HT1080 (cell line): ENCODE results near the gene FAM53B. TPM values are rescaled to one million over a fixed set of nuclear protein-coding genes. Genes with fewer than 3 reads are reported as not detected.

Source experiments
- DNase-seq: peaks from one replicate; pipeline ENCODE4 v3.0.0-alpha.2; 2015; ENCODE audit warnings: low read depth
- total RNA-seq: library from RNA; depleted of rRNA; stranded (reverse); fragments of >200 nt; shearing (Covaris generic); gene quantifications from 2 replicates; pipeline ENCODE4 v1.2.3, GENCODE V29; 2014

Gene FAM53B
- total RNA-seq, 1 experiment from 2014 or later = 17.6 TPM

DNA sequence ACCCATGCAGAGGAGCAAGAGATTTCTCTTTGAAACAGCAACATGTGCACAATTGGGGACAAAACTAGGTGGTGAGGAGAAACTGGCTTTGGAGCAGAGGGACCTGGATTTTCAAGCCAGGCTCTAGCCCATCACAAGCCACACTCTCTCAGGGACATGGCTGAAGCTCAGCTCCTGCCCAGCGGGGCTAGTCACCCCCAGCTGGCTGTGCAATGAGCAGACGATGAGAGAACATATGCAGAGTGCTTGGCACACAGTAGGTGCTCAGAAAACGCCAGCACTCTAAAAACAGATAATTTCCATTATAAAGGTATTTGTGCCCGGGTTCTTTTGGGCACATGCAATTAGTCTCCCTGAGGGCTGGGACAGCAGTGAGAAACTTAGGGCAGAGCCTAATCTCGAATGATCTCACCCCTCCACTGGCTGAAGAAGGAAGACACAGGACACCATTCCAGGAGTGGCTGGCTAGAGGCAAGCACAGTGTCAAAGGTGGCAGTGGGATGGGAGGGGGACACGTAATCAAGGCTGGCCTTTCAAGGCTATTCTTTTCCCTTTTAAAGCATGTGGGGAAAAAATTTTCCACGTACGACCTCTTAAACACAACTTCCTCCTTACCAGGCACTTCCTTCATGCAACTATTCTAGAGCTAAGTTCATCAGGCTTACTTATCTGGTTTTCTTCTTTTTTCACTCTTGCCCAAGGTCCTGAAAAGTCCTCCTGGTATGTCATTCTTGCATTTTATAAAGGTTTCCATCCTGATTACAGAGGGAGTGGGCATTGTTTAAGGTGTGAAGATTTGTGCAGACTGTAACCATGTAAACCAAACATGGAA is 15.1 kb downstream of the FAM53B start:
- DNase-seq = no peak

DNA sequence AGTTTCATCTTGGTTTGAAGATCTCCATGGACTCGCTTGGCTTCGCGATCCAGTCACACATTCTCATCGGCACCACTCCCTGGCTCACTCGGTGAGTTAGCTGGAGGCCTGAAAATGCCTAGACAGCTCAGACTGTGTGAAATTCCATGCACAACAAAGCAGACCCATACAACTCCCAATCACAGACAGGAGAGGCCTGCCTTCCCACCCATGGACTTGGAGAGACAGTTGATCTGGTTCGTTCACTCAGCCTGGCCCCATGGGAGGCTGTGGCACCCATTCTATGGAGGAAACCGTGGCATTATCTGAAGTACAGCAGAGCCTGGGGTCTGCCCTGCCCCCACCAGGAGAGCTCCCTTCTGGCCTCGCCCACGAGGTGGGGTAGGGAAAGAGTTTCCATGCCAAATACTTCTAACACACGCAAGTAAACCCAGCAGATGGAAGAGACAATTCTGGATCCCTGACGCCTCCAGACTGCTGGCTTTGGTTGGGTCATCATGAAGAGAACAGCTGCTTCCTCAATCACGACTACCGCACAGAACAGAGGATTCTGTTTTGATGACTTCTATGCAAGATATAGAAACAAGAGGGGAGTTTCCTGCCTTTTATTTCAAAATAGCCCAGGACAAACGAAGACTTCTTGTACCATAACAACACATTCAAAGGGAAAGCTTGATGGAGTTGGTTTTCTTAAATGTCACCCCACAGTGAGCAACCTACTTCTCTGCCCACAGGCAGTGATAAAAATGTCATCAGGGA is 15.9 kb downstream of the FAM53B start:
- DNase-seq = no peak

DNA sequence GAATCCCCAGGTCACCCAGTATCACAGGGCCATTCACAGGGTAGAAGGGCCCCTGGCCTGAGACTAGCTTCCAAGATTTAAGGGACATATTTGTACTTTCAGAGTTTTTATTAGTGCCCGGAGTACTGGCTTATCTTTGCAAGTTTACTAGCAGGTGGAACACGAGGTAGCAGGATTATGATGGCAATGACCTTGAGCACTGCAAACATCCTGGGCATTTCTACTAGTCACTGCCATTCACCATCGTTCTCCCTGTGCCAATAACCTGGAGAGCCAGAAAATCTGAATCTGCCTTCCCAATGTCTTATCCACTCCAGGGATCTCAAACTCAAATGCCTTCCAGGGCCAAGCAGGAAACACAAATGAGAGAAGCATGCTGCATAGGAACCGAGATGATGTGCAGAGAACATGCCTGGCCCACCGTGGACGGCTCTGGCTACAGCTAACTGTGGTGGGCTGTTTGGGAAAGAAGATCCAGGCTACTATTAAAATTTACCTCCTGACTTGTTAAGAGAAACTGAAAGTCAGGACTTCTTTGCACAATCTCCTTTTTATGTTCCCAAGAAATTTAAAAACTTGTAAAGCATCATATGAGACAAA is 16.7 kb downstream of the FAM53B start:
- no peak for DNase-seq

DNA sequence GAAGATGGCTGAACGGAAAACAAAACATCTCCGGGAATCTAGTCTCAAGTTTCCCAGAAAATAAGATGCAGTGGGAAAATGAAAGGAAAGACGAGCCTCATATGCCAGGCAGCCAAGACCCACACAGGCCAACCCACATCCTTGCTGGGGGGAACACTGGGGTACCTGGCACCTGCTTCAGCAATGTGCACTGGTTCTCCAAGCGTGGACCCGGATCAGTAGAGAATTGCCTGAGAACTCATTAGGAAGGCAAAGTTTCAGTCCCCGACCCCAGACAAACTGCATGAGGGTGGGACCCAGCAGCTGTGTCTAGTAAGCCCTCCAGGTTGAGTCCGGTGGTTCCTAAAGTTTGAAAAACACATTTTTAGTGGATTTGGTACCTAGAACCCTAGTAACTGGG is 18.4 kb downstream of the FAM53B start:
- DNase-seq = no peak

DNA sequence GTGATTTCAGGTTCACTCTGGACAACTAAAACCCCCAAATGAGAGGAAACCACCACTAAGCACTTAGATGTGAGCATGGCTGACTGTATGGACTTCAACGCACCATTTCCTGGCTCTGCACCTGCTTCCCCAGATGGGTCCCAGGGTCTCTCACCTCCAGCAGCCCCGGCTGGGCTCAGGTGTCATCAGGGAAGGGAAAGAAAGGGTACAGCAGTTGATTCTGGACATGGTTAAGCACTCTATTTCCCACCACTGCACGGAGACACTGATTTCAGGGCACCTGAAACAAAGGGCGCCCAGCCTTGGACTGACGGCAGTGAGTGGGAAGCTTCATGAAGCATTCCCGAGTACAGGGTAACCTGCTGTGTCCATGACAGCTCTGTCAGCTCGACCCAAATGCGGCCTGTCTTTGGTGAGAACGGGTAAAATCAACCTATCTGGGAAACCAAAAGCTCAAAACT is 19.0 kb downstream of the FAM53B start:
- no peak for DNase-seq

DNA sequence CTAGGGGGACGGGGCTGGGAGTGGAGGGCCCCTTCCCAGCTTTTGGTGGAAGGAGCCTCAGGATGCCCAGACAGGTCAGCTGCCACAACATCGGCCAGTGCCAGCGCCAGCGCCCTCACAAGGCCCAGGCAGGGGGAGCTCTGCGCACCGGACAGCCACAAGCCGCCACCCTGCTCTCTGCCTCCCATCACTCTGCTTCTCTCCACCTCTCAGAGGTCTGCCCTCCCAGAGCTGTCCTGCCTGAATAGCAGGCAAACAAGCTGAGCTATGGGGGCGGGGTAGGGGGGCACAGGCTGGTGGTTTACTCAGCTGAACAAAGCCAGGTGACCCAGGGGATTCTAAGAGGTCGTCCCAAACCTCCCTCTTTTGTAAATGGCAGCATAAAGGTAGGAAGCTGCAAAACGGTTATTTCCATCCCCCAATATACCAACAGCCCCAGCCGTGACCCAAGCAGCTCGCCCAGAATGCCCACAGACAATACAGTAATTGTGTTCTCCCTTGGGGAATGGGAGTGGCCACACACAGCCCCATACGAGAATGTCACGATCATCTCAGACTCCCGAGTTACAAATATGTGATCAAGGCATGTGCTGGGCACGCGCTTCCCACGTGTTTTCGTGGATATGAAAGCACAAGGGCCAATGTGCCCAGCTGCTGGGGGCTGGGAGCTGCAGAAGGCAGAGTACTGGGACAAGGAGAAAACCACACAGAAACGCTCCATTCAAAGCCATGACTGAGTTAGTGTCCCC is 19.7 kb downstream of the FAM53B start:
- no peak for DNase-seq

DNA sequence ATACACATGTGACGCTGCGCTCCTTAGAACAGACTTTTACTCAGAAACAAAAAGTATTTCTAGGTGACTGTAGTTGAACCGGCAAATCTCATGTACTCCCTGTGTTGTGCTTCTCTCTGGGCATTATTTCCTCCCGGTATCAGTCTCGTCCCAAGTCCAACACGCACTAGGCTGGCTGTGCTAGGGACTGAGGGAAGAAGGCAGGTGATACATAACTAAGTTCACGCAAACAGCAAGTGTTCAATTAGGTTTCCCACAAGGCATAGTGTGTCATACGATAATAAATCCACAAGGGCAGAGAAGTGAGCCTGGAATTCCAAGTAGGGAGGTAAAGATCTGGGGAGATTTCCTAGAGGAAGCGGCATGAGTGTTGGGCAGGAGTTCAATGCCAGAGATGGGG is 20.4 kb downstream of the FAM53B start:
- DNase-seq = no peak

DNA sequence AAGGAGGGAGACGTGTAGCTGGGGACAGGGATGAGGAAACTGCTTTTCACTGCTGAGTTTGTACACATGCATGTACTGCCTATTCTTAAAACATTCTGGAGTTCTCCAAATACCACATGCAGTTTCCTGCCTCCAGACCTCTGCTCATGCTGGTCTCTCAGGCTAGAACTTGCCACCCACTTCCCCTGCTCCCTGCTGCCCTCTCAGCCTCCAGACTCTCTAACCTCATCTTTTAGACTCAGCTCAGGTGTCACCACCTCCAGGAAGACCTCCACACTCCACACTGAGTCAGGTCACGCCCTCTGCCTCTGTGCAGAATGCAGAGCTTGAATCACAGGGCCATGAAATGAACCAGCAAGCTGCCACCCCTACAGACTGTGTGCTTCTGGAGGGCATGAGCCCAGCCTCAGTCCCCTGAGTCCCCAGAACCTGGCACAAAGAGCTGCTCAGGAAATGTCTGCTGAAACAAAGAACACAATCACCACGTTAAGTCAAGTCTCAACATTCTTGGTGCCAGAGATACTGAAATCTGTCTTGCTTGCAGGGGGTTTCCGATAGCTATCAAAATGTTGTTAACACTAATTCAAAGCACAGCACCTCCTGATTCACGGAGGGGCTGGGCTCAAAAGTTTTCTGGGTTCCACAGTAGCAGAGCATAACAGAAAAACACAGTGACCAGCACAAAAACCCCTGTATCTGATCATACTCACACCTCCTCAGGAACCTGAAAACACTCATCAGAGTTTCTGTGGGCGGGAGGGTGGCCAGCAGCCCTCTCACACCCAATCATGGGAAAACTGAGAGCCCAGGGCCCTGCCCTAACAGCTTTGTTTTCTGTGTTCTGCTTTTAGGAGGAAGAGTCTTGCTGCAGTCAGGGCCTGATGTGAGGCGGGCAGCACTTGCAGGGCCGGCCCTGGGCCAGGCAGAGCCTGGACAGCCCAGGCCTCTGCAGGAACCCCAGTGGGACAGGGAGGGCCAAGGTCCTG is 21.1 kb downstream of the FAM53B start:
- no peak for DNase-seq

DNA sequence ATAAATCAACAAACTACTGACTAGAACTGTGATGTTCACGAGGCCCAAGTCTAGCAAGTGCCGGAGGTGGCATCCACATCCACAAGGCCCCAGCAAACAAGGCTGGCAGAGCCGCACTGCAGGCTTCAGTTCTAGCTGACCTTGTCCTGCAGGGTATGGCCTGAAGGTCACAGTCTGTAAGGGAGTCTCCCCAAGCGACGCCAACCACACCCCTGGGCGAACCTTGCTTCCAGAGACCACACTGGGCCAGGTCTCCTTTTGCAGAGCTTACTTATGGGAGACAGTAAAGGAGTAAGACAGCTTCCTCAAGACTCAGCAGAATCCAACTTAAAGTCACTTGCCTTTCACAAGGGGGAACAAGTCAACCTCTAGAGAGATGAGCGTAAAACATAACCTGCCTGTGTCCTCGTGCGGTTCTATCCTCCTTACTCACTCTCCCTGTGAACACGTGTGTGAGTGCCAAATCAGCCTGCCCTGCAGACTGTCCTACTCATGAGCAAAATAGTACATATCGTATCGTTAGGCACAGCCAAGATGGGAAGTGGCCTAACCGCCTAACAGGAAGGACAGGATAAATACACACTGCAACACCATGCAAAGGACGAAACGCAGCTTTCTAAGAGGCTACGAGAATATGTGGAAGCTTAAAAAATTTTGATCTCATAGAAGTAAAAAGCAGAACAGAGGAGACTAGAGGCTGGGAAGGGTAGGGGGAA is 22.7 kb downstream of the FAM53B start:
- DNase-seq = no peak

DNA sequence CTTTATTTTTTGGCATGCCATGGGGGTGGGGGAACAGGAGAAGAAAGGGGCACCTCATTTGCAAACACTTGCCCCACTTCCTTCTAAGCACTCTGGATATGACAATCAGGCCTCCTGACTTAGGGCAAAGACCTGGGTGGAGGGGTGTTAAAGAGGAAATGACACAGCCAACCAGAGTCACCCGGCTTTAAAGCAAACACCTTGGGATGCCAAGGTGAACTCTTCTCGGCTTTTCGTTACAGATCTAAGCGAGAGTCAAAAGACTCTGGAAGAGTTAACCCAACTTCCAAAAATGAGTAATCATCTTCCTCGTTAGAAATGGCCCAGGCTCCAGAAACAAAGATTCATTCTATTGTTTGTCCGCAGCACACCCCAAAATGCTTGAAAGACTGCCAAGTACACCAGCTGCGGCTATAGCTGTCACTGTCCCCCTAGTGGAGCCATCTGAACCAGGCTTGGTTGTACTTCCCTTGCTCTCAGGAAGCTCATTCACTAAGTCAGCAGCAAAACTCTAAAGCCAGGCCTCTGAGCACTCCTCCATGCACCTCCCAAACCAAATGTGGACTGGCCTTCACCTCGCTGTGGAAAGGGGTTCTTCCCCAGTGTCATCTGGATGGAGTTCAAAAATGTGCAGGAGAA is 24.8 kb downstream of the FAM53B start:
- DNase-seq = peak; percentile 72

DNA sequence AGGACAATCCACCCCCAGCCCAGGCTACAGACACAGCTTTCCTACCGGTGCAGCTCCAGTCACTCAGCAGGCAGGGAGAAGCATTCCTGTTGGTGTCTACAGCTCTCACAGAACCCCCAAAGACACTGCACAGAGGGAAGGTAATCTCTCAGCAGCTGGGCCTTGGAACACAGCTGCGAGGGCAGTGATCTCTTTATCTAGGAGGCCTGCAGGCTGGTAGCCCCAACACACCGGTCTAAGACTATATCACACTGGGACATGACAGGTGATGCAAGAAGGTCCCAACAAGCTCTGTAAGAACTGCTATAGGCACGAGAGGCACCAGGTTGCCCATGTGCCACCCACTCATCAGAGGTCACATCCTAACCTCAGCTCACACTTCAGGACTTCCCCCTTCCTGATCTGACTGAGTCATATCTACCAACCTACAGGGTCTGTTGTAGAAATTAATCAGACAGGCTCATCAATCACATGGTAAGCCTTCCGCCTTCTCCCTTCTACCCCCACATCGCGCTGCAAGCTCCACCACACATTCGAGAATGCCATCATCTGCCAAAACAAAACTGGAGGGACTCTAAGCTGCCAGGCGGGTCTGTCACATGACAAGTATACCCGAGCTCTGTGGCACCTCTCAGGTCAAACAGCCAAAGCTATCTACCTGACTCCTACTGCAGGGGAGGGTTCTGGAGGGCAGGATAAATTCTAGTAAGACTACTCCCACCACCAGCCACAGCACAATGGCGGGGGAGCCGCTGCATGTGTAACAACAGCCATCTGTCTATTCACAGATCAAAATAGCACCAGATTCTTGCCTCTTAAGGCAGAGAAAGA is 26.1 kb downstream of the FAM53B start:
- DNase-seq = peak; percentile 60

DNA sequence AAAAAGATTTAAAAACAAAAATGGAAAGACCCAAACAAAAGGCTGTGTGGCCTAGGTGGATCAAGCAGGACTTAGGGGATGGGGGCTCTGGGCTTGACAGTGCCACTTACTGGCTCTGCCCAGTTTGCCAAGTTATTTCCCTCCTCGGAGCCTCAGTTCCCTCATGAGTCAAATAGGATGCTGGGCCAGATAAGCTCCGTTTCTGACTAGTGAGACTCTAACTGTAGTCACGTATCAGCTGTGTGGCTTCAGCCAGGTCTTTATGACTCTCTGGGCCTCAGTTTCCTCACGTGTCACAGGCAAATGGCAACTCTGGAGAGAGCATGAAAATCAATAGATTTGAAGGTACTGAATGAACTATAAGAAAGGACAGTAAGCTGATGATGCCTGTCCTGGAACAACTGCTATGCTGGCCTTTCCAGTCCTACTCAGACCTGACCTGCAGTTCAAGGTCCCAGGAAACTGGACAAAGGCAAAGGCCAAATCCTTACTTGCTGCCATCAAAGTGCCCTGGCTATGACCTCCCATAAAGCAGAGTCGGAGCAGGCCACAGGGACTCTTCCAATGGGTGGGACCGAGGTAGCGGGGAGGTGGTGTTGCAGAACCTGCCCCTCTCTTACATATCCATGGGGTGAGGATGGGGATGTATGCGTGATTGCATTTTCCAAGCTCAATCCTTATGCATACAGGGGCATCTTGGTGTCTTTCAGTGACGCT is 27.0 kb downstream of the FAM53B start:
- no peak for DNase-seq

DNA sequence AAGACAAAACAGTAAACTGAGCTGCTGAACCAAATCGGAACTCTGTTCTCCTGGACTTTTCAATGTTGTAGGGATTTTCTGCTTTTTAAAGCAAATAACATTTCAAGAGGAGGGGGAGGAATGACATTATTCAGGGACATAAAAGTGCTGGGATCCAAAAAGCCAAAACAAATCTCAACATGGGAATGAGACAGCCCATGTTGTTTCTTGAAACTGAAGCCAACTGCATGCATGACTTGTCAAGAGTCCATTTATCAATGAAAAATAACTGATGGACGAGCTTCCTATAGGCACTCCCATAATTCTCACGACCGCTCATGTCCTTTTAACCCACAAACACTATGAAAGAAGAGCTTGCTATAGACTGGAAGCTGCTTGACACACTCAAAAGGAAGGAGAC is 27.8 kb downstream of the FAM53B start:
- DNase-seq = no peak

DNA sequence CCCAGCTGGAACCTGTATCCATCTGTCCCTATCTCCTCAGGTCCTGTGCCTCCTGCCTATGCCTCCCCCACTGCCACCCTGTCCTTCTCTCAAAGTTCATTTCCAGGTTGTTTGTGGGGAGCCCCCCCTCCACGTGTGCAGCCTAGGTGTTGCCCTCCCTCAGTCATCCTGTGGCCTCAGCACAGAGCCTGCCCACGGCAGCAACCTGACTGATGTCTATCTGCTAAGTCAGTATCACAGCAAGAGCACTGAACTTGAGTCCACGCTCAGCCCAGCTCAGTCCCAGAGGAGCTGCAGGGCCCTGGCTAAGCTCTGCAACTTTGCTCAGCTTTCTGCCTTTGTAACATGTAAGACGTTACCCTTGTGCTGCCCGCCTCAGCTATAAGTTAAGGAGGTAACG is 28.7 kb downstream of the FAM53B start:
- DNase-seq = no peak

DNA sequence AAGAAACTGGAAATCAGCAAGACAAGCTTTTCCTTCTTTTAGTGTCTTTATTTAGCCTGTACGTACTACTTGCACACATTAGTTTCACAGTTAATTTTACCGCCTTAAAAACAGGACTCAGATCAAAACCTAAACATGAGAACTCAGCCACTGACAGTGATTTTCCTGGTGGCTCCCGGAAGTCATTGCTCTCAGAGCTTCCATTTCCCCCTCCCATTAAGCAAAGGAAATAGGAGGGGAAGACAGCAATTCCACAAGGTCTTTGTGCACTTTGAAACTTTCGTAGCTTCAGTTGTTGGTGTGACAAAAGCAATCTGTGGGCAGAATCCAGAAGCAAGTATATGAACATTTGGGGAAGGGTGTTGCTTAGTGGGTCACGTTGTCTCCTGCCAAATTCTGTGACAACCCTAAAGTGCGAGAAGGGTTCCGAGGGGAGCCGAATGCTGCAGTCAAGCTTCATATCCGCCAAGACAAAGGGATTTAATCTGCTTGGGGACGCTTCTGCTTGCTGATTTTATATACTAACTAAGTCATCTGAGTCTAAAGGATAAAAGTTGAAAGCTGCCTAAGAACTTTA is 30.4 kb downstream of the FAM53B start:
- DNase-seq = no peak

DNA sequence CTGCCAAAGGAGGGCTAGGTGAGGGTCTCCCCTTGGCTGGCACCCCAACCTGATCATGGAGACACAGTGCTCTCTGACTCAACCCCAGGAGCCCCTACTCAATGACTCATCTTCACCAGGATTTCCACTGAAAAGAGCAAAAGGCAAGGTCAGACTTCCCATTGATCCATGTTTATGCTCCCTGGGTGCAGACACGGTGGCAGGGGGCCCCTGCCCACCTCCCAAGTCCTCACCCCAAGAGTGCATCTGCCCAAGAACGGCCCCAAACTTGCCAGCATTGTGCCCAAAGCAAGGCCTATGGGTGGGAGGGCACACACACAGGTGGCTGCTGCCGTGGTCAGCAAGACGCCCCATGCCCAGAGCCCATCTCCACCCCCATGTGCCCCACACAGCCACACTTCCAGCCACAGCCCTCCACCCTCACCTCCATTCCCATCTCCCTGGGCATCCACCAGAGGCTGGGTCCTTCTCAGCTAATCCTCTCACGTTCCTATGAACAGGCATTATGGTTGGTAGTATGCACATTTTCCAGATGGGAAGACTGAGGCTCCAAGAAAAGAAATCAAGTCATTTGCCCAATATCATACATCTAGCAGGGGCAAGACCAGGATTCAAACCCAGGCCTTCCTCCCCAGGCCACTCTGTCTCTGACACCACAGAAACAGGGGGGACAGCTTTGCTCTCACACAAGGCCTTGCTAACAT is 31.3 kb downstream of the FAM53B start:
- no peak for DNase-seq

DNA sequence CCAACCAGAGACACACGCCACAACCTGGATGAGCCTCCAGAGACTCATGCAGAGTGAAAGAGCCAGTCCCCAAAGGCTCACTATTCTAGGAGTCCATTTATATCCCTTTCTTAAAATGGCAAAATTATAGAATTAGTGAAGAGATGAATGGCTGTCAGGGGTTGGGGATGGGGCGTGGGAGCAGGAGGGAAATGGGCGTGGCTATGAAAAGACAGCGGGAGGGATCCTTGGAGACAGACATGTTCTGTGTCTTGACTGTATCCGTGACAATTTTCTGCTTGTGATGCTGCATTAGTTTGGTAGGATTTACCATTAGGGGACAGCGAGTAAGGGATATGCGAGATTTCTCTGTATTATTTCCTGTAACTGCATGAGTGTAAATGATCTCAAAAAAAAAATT is 33.0 kb downstream of the FAM53B start:
- DNase-seq = no peak
